COR-L47 (cell line): ENCODE measurements around the gene MAP4K1.
A peak's percentile ranks its signal among the peaks of the same experiment; 100 is the strongest.
"Not testable (repeated sequence)": the region's sequence is repeated elsewhere in the genome, so short reads cannot be mapped to it uniquely, and the experiment has no call there.

Source experiments
- DNase-seq: peaks from one replicate; lab custom pipeline; 2025; lab: John Stamatoyannopoulos, UW

The MAP4K1 gene

GRCh38 chr19:38569368-38569983 is 48.3 kb downstream of the MAP4K1 start:
- DNase-seq = no peak

- DNase-seq = no peak
Measured at GRCh38 chr19:38565691-38566105, 52.1 kb downstream of the MAP4K1 start.

- no peak for DNase-seq
Measured at GRCh38 chr19:38564981-38565690, 52.6 kb downstream of the MAP4K1 start.

DNA sequence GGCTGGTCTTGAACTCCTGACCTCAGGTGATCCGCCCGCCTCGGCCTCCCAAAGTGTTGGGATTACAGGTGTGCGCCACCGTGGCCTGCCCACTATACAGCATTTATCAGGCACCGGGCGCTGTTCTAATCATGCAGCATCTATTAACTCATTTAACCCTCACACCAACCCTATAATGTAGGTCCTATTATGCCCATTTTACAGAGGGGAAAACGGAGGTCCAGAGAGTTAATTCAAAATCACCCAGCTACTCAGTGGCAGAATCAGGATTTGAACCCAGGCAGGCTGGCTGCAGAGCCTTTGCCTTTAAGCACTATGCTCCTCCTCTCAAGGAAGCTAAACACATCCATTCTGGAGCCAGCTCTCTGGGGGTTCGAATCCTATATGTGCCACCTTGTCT is 54.3 kb downstream of the MAP4K1 start:
- DNase-seq = no peak

DNA sequence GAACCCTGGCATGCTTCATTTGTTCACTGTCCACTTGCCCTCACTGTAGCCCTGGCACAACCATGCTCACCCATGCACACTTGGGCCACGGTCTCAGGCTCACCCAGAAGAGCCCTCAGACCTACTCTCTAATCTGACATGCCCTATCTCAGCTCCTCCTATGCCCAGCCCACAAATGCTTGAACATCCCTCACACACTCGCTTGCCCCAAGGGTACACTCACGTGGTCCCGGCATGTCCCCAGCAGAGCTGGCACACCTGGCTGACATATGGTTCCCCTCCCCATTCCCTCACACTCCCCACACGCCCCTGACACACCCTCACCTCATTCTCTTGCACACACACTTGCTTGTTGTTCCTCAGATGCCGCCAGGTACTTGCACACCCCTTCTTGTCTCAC is 55.7 kb downstream of the MAP4K1 start:
- DNase-seq = no peak

DNA sequence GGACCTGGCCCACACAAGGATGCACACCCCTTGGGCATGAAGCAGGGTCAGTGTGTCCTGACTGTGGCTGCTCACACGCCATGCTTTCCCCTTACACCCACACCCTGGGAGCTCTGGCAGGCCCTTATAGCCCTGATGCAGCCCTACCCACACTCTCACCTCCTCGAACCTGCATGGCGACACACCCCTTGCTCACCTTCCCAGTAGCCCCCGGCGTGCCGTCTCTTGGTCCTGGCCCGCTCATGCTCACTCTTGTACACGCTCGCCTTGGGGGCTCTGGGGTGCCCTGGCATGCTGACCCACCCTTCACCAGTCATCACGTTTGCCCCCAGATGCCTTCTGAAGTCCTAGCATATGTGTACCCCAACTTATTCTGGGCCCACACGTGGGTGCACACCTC is 56.1 kb downstream of the MAP4K1 start:
- DNase-seq = no peak

DNA sequence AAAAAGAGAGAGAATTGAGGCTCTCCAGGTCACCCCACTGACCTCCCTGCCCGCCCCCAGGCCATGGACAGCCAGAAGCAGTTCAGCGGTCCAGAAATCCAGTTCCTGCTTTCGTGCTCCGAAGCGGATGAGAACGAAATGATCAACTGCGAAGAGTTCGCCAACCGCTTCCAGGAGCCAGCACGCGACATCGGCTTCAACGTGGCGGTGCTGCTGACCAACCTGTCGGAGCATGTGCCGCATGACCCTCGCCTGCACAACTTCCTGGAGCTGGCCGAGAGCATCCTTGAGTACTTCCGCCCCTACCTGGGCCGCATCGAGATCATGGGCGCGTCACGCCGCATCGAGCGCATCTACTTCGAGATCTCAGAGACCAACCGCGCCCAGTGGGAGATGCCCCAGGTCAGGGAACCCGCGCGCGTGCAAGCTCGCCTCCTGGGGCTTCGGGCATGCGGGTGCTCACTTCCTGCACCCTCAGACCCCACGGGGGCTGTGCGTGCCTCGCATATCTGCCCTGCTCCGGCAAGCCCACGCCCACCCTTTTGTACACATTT is 56.6 kb downstream of the MAP4K1 start:
- DNase-seq = no peak

- no peak for DNase-seq
Measured at GRCh38 chr19:38559428-38560401, 58.0 kb downstream of the MAP4K1 start.

- DNase-seq = not testable (repeated sequence)
Measured at GRCh38 chr19:38558933-38559332, 58.8 kb downstream of the MAP4K1 start.

GRCh38 chr19:38557205-38557799 is 60.5 kb downstream of the MAP4K1 start:
- no peak for DNase-seq

GRCh38 chr19:38556521-38557174 is 61.1 kb downstream of the MAP4K1 start:
- DNase-seq = no peak

- no peak for DNase-seq
Measured at GRCh38 chr19:38555200-38555599, 62.6 kb downstream of the MAP4K1 start.

DNA sequence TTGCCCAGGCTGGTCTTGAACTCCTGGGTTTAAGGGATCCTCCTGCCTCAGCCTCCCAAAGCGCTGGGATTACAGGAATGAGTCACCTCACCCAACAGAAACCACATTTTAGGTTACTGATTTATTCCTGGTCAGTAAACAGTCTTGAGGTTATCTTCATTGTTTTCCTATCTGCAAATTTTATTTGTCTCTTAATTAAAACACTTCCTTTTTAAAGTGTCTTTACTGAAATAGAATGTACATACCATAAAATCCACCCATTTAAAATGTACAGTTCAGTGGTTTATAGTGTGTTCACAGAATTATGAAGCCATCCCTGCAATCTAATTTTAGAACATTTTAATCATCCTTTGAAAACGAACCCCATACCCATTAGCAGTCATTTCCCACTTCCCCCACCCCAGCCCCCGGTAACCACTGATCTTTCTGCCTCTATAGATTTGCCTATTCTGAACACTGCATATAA is 63.0 kb downstream of the MAP4K1 start:
- DNase-seq = no peak

DNA sequence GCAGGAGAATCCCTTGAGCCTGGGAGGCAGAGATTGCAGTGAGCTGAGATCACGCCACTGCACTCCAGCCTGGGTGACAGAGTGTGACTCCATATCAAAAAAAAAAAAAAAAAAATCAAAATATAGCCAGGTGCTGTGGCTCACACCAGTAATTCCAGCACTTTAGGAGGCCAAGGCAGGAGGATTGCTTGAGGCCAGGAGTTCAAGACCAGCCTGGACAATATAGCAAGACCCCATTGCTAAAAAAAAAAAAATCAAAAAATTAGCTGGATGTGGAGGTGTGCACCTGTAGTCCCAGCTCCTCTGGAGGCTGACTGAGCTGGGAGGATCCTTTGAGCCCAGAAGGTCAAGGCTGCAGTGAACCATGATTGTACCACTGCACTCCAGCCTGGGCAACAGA is 64.5 kb downstream of the MAP4K1 start:
- not testable (repeated sequence) for DNase-seq

DNA sequence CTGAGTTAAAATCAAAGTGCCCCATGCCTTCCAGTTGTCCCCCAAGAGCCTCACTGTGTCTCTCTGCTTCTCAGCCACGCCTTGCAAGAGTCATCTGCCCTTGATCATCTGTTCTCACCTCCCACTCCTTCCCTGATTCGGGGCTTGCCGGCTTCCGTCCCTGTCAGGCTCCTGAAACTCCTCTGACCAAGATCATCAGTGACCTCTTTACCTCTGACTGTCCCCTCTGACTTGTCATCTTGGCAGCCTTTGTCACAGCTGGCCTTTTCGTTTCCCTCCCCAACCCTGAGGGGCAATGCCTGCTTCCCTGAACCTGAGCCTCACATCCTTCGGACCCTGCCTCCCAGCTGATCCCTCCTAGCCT is 66.3 kb downstream of the MAP4K1 start:
- DNase-seq = no peak

GRCh38 chr19:38550376-38550775 is 67.4 kb downstream of the MAP4K1 start:
- DNase-seq = no peak

DNA sequence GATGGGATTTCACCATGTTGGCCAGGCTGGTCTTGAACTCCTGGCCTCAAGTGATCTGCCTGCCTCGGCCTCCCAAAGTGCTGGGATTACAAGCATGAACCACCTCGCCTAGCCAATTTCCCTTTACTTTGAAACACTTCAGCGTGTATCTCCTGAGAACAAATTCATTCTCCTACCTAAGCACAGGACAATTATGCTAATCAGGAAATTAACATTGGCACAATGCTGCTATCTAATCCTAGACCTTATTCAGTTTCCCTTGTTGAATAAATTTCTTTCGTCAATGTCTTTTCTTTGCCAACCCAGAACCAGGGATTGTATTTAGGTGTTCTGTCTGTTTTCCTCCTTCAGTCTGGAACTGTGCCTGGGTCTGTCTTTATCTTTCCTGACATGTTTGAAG is 67.8 kb downstream of the MAP4K1 start:
- DNase-seq = no peak

GRCh38 chr19:38549061-38549460 is 68.7 kb downstream of the MAP4K1 start:
- DNase-seq = no peak

DNA sequence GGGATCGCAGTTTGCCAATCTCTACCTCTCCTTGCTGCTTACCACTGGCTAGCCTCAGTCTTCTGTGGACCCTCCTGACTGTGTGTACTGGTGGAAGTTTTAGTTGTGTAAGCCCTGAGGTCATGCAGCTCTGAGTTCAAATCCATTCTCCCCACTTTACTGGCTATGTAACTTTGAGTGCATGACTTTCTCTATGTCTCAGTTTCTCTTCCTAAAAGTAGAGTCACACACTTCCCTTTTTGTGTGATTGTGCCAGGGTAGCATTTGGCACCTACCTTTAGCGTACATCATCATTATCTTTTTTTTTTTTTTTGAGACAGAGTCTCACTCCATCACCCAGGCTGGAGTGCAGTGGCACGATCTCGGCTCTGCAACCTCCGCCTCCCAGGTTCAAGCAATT is 70.3 kb downstream of the MAP4K1 start:
- DNase-seq = no peak

- no peak for DNase-seq
Measured at GRCh38 chr19:38545596-38545995, 72.2 kb downstream of the MAP4K1 start.

GRCh38 chr19:38544569-38545315 is 73.0 kb downstream of the MAP4K1 start:
- DNase-seq = peak; percentile 50
